GM12878 (cell line): ENCODE data around the gene DNAAF8. TPM values are rescaled to one million over a fixed set of nuclear protein-coding genes. Genes with fewer than 3 reads are reported as not detected.

ENCODE experiments used
- BRCA1 ChIP-seq: IDR thresholded peaks from 2 replicates; pipeline ENCODE4 v1.6.1; 2011; ENCODE audit warnings: low read depth, low read length, improper control_type of control experiment
- CBX3 ChIP-seq: fragments of 200-600 bp; sonication (generic); IDR thresholded peaks from 2 replicates; pipeline ENCODE4 v1.6.1; 2016; ENCODE audit warnings: low read depth, borderline replicate concordance
- CHD2 ChIP-seq: IDR thresholded peaks from 2 replicates; pipeline ENCODE4 v1.6.1; 2011; ENCODE audit warnings: low read depth, low read length, improper control_type of control experiment, borderline replicate concordance
- DPF2 ChIP-seq: fragments of 450-650 bp; IDR thresholded peaks from 2 replicates; pipeline ENCODE4 v1.6.1; 2017; ENCODE audit warnings: mild to moderate bottlenecking
- GATAD2B ChIP-seq: fragments of 450-650 bp; conservative IDR thresholded peaks from 2 replicates; pipeline ENCODE4 v1.6.1; 2017; ENCODE audit warnings: low read depth, mild to moderate bottlenecking, moderate library complexity
- HCFC1 ChIP-seq: fragments of 150-350 bp; IDR thresholded peaks from 2 replicates; pipeline ENCODE4 v1.6.1; 2014; ENCODE audit warnings: low read length
- MXI1 ChIP-seq: fragments of 150-350 bp; IDR thresholded peaks from 2 replicates; pipeline ENCODE4 v1.6.1; 2011; ENCODE audit warnings: low read depth, mild to moderate bottlenecking, inconsistent platforms, low read length, improper control_type of control experiment
- NBN ChIP-seq: fragments of 450-650 bp; IDR thresholded peaks from 2 replicates; pipeline ENCODE4 v1.6.1; 2016
- PAX5 ChIP-seq: IDR thresholded peaks from 2 replicates; pipeline ENCODE4 v1.6.1; 2011; ENCODE audit warnings: low read depth, low read length, borderline replicate concordance
- PBX3 ChIP-seq: IDR thresholded peaks from 2 replicates; pipeline ENCODE4 v1.6.1; 2011; ENCODE audit warnings: mild to moderate bottlenecking, low read depth, low read length, moderate library complexity; ENCODE audit not compliant: insufficient replicate concordance
- SIX5 ChIP-seq: IDR thresholded peaks from 2 replicates; pipeline ENCODE4 v1.6.1; 2011; ENCODE audit warnings: mild to moderate bottlenecking, low read depth, low read length, moderate library complexity; ENCODE audit not compliant: severe bottlenecking
- SMARCA5 ChIP-seq: fragments of 450-650 bp; IDR thresholded peaks from 2 replicates; pipeline ENCODE4 v1.6.1; 2017; ENCODE audit warnings: mild to moderate bottlenecking
- TCF3 ChIP-seq: IDR thresholded peaks from 2 replicates; pipeline ENCODE4 v1.6.1; 2012; ENCODE audit warnings: low read depth, mild to moderate bottlenecking, low read length, borderline replicate concordance; ENCODE audit not compliant: insufficient read depth
- polyA plus RNA-seq, 11 experiments: library from polyadenylated mRNA; depleted of rRNA in 4 of 11; unstranded in 6 of 11; stranded (reverse) in 5 of 11; fragments of >200 nt; fragmentation: Nextera tagmentation in 4 of 11; fragmentation: Illumina TruSeq in 1 of 11; extraction: Ambion mirVana in 4 of 11; extraction: Trizol in 1 of 11; gene quantifications; 1 replicate in 1 of 11; 2 replicates in 10 of 11; pipeline versions ENCODE4 v1.2.1 to v1.2.3, GENCODE V29; 2011 to 2016; ENCODE audit warnings: inconsistent platforms in 2 of 11, missing spikeins in 2 of 11, low read depth in 1 of 11
- total RNA-seq, 4 experiments: library from RNA; depleted of rRNA in 3 of 4; stranded (reverse); fragments of >200 nt in 3 of 4; fragmentation: Illumina TruSeq in 1 of 4; extraction: Trizol in 1 of 4; gene quantifications; 2 replicates each; pipeline versions ENCODE4 v1.2.1 to v1.2.3, GENCODE V29; 2013 to 2021
- TF ChIP-seq, protein P1 (sequence below): fragments of 450-650 bp; IDR thresholded peaks from 2 replicates; pipeline ENCODE4 v1.6.1; 2017; ENCODE audit warnings: mild to moderate bottlenecking, moderate library complexity
- TF ChIP-seq, protein P2 (sequence below): IDR thresholded peaks from 2 replicates; pipeline ENCODE4 v1.6.1; 2012; ENCODE audit warnings: low read depth, low read length, improper control_type of control experiment
- TF ChIP-seq, protein P3 (sequence below): fragments of 450-650 bp; formaldehyde crosslinking; IDR thresholded peaks from 2 replicates; pipeline ENCODE4 v1.5.0; 2022; ENCODE audit warnings: mild to moderate bottlenecking, missing genetic modification characterization
- TF ChIP-seq, protein P4 (sequence below): fragments of 450-650 bp; conservative IDR thresholded peaks from 2 replicates; pipeline ENCODE4 v1.6.1; 2017; ENCODE audit warnings: mild to moderate bottlenecking, moderate library complexity

DNAAF8 gene
- total and polyA plus RNA-seq, 10 of the 15 experiments (the other 5 are each of a cell fraction or from before 2014, with no cell fraction given): 0.01 to 0.78 (median 0.22) TPM; not detected in 2

DNA sequence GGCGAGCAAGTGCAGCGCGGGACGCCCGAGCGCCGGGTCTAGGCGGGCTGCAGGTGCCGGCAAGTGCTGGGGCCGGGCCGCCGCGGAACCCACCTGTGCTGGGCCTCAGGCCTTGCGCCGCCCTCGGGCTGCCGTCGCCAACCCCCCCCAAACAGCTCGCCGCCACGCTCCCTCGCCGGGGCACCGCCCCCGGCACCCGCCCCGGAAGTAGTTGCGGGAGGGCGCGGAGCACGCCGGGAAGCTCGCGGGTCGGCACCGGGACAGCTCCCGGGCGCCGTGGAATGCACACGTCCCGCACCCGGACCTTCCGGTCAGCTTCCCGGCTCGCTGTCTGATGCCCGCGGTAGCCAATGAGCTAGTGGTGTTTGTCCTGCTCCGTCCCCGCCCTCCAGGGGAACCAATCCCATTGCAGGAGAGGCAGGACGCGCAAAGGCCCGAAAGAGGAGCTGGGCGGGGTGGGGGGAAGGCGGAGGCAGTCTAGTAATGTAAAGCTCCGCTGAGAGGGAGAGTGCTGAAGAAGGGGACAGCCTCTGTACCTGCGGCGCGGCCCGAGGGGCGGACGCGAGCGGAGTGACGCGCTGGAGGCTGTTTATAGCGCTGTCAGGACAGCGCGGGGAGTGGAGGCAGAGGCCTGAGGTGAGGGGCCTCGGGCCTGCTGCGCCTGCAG, at the start of gene DNAAF8, which contains the start of gene ANKS3 (continued):
- TF ChIP-seq, protein P1, sequence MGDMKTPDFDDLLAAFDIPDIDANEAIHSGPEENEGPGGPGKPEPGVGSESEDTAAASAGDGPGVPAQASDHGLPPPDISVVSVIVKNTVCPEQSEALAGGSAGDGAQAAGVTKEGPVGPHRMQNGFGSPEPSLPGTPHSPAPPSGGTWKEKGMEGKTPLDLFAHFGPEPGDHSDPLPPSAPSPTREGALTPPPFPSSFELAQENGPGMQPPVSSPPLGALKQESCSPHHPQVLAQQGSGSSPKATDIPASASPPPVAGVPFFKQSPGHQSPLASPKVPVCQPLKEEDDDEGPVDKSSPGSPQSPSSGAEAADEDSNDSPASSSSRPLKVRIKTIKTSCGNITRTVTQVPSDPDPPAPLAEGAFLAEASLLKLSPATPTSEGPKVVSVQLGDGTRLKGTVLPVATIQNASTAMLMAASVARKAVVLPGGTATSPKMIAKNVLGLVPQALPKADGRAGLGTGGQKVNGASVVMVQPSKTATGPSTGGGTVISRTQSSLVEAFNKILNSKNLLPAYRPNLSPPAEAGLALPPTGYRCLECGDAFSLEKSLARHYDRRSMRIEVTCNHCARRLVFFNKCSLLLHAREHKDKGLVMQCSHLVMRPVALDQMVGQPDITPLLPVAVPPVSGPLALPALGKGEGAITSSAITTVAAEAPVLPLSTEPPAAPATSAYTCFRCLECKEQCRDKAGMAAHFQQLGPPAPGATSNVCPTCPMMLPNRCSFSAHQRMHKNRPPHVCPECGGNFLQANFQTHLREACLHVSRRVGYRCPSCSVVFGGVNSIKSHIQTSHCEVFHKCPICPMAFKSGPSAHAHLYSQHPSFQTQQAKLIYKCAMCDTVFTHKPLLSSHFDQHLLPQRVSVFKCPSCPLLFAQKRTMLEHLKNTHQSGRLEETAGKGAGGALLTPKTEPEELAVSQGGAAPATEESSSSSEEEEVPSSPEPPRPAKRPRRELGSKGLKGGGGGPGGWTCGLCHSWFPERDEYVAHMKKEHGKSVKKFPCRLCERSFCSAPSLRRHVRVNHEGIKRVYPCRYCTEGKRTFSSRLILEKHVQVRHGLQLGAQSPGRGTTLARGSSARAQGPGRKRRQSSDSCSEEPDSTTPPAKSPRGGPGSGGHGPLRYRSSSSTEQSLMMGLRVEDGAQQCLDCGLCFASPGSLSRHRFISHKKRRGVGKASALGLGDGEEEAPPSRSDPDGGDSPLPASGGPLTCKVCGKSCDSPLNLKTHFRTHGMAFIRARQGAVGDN: peak; percentile 93
- TF ChIP-seq TCF3 (0 out of 2 replicates have a peak, but pooled peaks have one; percentile 18), NBN (no peak), HCFC1 (peak; percentile 59), MXI1 (peak; percentile 82), CBX3 (no peak), PAX5 (peak; percentile 39; the same call in 1 of the 2 replicates), PBX3 (peak; percentile 89), CHD2 (peak; percentile 79), BRCA1 (no peak), DPF2 (peak; percentile 84), GATAD2B (peak; percentile 84), SMARCA5 (peak; percentile 65; the same call in 1 of the 2 replicates), SIX5 (peak; percentile 39)
- TF ChIP-seq, protein P2, sequence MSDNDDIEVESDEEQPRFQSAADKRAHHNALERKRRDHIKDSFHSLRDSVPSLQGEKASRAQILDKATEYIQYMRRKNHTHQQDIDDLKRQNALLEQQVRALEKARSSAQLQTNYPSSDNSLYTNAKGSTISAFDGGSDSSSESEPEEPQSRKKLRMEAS: peak; percentile 83
- TF ChIP-seq, protein P3, sequence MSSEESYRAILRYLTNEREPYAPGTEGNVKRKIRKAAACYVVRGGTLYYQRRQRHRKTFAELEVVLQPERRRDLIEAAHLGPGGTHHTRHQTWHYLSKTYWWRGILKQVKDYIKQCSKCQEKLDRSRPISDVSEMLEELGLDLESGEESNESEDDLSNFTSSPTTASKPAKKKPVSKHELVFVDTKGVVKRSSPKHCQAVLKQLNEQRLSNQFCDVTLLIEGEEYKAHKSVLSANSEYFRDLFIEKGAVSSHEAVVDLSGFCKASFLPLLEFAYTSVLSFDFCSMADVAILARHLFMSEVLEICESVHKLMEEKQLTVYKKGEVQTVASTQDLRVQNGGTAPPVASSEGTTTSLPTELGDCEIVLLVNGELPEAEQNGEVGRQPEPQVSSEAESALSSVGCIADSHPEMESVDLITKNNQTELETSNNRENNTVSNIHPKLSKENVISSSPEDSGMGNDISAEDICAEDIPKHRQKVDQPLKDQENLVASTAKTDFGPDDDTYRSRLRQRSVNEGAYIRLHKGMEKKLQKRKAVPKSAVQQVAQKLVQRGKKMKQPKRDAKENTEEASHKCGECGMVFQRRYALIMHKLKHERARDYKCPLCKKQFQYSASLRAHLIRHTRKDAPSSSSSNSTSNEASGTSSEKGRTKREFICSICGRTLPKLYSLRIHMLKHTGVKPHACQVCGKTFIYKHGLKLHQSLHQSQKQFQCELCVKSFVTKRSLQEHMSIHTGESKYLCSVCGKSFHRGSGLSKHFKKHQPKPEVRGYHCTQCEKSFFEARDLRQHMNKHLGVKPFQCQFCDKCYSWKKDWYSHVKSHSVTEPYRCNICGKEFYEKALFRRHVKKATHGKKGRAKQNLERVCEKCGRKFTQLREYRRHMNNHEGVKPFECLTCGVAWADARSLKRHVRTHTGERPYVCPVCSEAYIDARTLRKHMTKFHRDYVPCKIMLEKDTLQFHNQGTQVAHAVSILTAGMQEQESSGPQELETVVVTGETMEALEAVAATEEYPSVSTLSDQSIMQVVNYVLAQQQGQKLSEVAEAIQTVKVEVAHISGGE (CRISPR knock-in tag): peak; percentile 41; the same call in 1 of the 2 replicates
- TF ChIP-seq, protein P4, sequence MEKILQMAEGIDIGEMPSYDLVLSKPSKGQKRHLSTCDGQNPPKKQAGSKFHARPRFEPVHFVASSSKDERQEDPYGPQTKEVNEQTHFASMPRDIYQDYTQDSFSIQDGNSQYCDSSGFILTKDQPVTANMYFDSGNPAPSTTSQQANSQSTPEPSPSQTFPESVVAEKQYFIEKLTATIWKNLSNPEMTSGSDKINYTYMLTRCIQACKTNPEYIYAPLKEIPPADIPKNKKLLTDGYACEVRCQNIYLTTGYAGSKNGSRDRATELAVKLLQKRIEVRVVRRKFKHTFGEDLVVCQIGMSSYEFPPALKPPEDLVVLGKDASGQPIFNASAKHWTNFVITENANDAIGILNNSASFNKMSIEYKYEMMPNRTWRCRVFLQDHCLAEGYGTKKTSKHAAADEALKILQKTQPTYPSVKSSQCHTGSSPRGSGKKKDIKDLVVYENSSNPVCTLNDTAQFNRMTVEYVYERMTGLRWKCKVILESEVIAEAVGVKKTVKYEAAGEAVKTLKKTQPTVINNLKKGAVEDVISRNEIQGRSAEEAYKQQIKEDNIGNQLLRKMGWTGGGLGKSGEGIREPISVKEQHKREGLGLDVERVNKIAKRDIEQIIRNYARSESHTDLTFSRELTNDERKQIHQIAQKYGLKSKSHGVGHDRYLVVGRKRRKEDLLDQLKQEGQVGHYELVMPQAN: peak; percentile 99
